ENCODE results near the gene RBM22. TPM values are rescaled to one million over a fixed set of nuclear protein-coding genes. Genes with fewer than 3 reads are reported as not detected.

The RBM22 gene
- total and polyA plus RNA-seq, 10 of the 15 experiments (the other 5 are each of a cell fraction or from before 2014, with no cell fraction given), result 26.3 to 66.4 (median 43.0) TPM

DNA sequence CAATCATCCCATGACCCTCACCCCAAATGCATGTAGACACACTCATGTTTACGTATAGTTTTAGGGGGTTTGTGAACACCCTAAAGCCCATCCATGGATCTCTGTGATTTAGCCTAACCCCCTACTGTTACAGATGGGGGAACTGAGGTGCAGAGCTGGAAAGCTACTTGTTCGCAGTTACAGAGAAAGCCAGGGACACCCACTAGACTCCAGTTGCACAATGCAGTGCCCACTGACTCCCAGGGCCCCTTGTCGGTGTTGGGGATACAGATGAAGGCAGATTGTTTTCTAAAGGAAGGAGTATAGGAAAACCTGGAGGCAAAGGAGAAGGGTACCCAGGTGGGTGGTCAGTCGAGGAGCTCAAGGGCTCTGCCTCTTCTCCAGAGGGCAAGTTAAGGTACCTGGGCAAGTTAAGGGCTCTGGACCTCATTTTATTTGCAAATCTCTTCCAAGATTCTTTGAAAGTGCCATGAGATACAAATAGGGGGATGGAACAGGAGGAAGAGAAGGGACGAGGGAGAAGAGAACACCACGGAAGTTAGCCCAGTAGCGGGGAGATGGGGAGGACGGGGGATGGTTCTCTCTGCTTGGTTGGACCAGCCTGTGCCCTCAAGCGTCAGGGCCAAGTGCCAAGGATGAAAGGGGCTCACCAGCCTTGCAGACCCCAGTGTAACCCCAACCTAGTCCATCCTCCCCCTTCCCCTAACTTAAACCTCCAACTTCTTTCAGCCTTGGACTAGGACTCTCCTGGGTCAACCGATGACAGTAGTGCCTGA lies 38.9 kb downstream of the RBM22 start:
- no peak for FAIRE-seq

More for the DNA sequence above, 38.9 kb downstream of the RBM22 start:
- in situ Hi-C loops (cut with MboI), result no loop called here
- Histone ChIP-seq H2AFZ (ENCODE audit: control insufficient read depth, low read depth, low read length) (no peak overlapping the region), H3K9ac (ENCODE audit: control insufficient read depth, insufficient read depth, low read length) (no peak overlapping the region), H3K27me3 (replicated peaks in 1 of 2; ENCODE audit: control insufficient read depth in 2 of 2, insufficient read depth in 2 of 2, low read length in 1 of 2) (no peaks in the 10 kb centered on the region; a peak in 2 of 4 replicates), H4K20me1 (ENCODE audit: control insufficient read depth, insufficient read depth) (no peaks in the 10 kb centered on the region), H3K79me2 (ENCODE audit: control insufficient read depth, insufficient read depth, low read length) (no peaks in the 10 kb centered on the region), H3K36me3 (ENCODE audit: control insufficient read depth in 2 of 2, insufficient read depth in 2 of 2, low read length in 1 of 2) (no peaks in the 10 kb centered on the region), H3K4me1 (ENCODE audit: control insufficient read depth, insufficient read depth, low read length) (peaks cover 2% of the 10 kb centered on the region; the same call in 1 of the 2 replicates), H3K27ac (ENCODE audit: control insufficient read depth, insufficient read depth) (no peak overlapping the region), H3K4me3 (no peak overlapping the region), H3K4me2 (ENCODE audit: control insufficient read depth, insufficient read depth) (no peak overlapping the region), H3K9me3 (replicated peaks; ENCODE audit: control insufficient read depth, insufficient read depth, low read length) (no peaks in the 10 kb centered on the region)
- BruUV-seq (replicated peaks), result no TSS peak
- ChIA-PET RAD21 (ENCODE audit: unreplicated experiment) (no interaction called here), POLR2A (no interaction called here), CTCF (interaction anchor here (0.6 to 12.7 kb wide), 4 partner anchors 11 to 205 kb away, joined by 3 to 236 read pairs (median 3); no protein-coding TSS in a partner anchor), SMC1A (ENCODE audit: uncharacterized antibody, unreplicated experiment) (interaction anchor here (1.7 to 1.9 kb wide), 2 partner anchors 9 to 102 kb away, joined by 4 to 6 read pairs; no protein-coding TSS in a partner anchor)
- no peak for DNase-seq (ENCODE audit: low read depth, low spot score)
- 40% methylated on average over 10 of the region's 10 CpGs for WGBS (ENCODE audit: insufficient coverage, insufficient replicate concordance, low lambda C conversion rate, missing lambda C conversion rate)
- ATAC-seq, result no peak
- TF ChIP-seq HDAC2 (IDR thresholded peaks at IDR 0.05), result no peak
- TF ChIP-seq YBX1 (IDR thresholded peaks at IDR 0.05), result no peak
- TF ChIP-seq, protein P1, sequence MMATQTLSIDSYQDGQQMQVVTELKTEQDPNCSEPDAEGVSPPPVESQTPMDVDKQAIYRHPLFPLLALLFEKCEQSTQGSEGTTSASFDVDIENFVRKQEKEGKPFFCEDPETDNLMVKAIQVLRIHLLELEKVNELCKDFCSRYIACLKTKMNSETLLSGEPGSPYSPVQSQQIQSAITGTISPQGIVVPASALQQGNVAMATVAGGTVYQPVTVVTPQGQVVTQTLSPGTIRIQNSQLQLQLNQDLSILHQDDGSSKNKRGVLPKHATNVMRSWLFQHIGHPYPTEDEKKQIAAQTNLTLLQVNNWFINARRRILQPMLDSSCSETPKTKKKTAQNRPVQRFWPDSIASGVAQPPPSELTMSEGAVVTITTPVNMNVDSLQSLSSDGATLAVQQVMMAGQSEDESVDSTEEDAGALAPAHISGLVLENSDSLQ (IDR thresholded peaks at IDR 0.05), result no peak
- TF ChIP-seq RBBP5 (conservative IDR thresholded peaks at IDR 0.05), result no peak
- TF ChIP-seq ETV6 (conservative IDR thresholded peaks at IDR 0.05 in 1 of 2, IDR thresholded peaks at IDR 0.05 in 1 of 2; ENCODE audit: borderline replicate concordance in 1 of 2, low read depth in 1 of 2), result no peak
- no peak for TF ChIP-seq SREBF2 (IDR thresholded peaks at IDR 0.05; ENCODE audit: low read length)
- TF ChIP-seq, protein P2, sequence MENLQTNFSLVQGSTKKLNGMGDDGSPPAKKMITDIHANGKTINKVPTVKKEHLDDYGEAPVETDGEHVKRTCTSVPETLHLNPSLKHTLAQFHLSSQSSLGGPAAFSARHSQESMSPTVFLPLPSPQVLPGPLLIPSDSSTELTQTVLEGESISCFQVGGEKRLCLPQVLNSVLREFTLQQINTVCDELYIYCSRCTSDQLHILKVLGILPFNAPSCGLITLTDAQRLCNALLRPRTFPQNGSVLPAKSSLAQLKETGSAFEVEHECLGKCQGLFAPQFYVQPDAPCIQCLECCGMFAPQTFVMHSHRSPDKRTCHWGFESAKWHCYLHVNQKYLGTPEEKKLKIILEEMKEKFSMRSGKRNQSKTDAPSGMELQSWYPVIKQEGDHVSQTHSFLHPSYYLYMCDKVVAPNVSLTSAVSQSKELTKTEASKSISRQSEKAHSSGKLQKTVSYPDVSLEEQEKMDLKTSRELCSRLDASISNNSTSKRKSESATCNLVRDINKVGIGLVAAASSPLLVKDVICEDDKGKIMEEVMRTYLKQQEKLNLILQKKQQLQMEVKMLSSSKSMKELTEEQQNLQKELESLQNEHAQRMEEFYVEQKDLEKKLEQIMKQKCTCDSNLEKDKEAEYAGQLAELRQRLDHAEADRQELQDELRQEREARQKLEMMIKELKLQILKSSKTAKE (IDR thresholded peaks at IDR 0.05; ENCODE audit: low read depth, poor library complexity, severe bottlenecking), result no peak
- no peak for TF ChIP-seq FOXK2 (IDR thresholded peaks at IDR 0.05)
- no peak for TF ChIP-seq RB1 (IDR thresholded peaks at IDR 0.05; ENCODE audit: borderline replicate concordance)
- TF ChIP-seq ESRRA (IDR thresholded peaks at IDR 0.05; ENCODE audit: low read length), result no peak
- TF ChIP-seq, protein P3, sequence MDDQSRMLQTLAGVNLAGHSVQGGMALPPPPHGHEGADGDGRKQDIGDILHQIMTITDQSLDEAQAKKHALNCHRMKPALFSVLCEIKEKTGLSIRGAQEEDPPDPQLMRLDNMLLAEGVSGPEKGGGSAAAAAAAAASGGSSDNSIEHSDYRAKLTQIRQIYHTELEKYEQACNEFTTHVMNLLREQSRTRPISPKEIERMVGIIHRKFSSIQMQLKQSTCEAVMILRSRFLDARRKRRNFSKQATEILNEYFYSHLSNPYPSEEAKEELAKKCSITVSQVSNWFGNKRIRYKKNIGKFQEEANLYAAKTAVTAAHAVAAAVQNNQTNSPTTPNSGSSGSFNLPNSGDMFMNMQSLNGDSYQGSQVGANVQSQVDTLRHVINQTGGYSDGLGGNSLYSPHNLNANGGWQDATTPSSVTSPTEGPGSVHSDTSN (IDR thresholded peaks at IDR 0.05; ENCODE audit: insufficient replicate concordance, low read depth, low read length), result no peak
- TF ChIP-seq CHD2 (IDR thresholded peaks at IDR 0.05; ENCODE audit: borderline replicate concordance, low read depth, low read length), result no peak
- intact Hi-C loops (cut with micrococcal nuclease; ENCODE audit: unreplicated experiment), result no loop called here
